Amygdala (tissue), 56 donors: Measurements from ENCODE around the gene MAP6D1.

Experiments
- DNase-seq, 56 donors: peaks; one replicate each; lab custom pipeline; 2025; lab: John Stamatoyannopoulos, UW

MAP6D1 gene

DNA sequence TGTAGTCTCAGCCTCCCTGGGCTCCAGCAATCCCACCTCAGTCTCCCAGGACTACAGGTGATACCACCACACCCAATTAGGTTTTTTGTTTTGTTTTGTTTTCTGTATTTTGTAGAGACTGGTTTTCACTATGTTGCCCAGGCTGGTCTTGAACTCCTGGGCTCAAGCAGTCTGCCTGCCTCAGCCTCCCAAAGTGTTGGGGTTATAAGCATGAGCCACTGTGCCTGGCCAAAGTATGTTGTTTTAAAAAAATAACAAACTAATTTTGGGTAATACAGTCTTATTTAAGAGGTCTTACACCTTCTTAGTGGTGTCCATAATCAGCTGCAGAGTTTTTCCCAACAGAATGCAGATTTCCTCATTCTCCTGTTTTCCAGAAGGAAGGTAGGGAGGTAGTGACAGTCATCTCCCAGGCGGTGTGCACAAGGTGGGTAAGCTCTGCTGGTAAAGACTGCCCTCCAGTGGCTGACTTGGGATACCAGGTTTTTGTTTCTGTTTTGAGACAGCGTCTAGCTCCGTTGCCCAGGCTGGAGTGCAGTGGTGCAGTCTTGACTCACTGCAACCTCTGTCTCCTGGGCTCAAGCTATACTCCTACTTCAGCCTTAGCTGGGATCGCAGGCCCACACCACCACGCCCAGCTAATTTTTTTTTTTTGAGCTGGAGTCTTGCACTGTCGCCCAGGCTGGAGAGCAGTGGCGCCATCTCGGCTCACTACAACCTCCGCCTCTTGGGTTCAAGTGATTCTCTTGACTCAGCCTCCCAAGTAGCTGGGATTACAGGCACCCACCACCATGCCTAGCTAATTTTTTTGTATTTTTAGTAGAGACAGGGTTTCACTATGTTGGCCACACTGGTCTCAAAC is 58.4 kb downstream of the MAP6D1 start:
- peak in 49 of 56 donors; percentile 5 to 85 (median 43) for DNase-seq

DNA sequence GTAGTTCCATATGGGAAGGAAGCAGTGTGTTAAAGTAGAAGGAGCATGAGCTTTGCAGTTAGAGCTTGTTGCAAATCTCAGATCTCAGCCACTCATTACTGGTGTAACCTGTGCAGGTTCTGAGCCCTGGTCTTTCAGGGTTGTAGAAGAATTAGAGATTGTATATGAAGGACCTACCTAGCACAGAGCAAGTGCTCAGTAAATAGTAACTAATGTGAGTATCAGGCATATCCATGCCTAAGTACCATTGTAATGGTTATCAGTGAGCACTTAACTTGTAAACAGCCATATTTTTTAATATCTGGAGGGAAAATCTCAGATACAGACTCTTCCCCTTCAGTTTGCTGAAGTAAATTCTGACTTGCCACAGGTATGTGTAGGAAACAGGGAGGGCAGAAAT is 59.3 kb downstream of the MAP6D1 start:
- DNase-seq, result no peak
